HG02798 (cell line): ENCODE results near the gene TTC21B.
A peak's percentile ranks its signal among the peaks of the same experiment; 100 is the strongest.
"Not testable (repeated sequence)": the region's sequence is repeated elsewhere in the genome, so short reads cannot be mapped to it uniquely, and the experiment has no call there.

Experiments used
- ATAC-seq: cut with Tn5 transposase; IDR thresholded peaks from one replicate; pipeline ENCODE4 v1.9.1; 2021; ENCODE audit warnings: mild to moderate bottlenecking; ENCODE audit not compliant: unreplicated experiment, poor library complexity

The TTC21B gene

DNA sequence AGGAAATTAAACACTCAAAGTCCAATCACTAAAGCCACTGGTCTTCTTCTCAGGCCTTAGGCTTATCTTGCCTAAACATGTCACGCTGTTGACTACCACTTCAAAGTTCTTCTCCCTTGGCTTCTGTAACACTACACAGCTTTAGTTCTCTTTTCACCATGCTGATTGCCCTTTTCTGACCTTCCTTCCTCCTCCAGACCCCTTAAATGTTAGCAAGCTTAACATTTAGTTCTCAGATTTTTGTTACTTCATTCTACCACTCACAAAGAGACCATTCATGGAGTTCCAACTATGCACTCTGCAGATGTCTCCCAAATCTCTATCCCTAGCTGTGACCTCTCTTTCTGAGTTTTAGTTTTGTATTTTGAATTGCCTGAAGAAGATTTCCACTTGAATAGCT lies 64.4 kb downstream of the TTC21B start:
- no peak for ATAC-seq

DNA sequence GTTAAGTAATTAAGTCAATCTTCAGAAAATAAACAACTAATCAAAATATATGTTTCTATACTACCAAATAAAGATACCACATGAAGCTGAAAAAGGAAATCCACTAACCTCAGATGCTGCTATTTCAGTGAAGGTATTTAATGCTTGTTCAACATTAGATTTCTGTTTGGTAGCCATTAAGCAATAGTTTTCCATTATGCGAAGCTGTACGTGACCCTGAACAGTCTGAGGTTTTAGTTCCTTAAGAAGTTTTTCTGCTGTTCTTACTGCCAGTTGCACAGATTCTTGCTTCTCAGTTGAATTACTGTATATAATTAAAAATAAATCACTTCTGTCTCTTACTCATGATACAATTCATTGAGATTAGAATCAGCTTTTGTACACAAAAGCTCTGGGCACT lies 65.4 kb downstream of the TTC21B start:
- no peak for ATAC-seq

DNA sequence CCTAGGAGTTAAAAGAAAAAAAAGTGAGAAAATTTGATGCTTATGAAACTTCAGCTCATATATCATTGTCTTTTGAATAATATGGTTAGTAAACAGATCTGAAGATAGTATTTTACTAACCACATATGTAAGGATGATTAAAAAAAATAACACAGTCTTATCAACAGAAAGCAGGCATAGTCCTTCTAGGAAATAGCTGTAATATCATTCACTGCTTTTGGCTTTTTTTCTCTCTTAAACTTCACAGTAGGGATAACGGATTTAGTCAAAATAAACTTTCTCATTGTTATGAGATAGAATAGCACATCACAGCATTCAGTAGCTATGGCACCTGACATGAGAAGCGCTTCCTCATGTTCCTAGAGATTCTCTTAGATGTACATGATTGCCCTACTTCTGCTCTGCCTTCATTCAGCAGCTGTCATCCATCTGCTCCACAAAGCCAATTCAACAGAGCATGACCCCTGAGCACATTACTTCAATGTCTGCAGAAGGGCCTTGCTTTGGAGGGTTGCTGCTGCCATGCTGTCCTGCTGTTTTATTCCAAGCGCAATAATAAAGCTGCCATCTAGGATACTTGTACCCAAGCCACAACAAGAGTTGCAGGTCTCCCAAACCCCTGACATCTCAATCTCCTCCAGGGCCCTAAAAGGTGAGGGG lies 67.0 kb downstream of the TTC21B start:
- ATAC-seq, result no peak

DNA sequence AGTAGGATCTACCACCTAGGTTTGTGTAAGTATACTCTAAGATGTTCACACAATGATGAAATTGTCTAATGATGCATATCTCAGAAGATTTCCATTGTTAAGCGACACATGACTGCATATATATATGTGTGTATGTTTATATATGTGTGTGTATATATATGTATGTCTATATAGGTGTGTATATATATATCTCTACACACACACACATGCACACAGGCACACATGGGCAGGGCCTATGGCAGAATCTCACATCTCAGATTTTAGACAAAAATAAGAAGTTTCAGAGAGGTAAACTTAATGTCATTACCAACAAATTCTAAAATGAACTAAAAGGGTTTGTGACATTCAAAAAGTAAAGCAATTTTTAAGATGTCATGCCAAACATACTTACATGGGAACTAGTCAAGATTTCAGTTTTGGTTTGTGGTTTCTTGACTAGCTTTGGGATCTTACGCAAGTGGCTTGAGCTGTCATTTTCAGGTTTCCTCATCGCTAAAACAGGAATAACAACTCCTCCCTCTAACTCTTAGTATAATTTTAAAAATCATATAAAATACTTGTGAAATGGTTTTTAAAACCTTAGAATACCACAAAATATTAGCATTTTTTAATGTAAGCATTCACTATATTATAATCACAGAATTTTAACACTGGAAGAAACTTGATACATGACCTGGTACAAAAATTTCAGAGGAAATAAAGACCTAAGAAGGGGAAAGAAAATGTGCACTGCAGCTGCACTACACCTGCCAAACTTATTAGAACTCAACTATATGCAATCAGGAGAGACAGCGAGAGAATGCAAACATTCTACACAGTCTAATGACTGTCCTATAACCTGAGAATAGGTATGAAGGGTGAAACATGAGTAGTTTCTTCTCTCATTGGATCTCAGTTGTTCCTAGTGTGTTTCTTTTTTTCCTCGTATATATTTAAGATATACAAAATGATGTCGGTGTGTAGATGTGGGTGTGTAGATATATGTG lies 75.7 kb downstream of the TTC21B start:
- peak; percentile 72 for ATAC-seq

DNA sequence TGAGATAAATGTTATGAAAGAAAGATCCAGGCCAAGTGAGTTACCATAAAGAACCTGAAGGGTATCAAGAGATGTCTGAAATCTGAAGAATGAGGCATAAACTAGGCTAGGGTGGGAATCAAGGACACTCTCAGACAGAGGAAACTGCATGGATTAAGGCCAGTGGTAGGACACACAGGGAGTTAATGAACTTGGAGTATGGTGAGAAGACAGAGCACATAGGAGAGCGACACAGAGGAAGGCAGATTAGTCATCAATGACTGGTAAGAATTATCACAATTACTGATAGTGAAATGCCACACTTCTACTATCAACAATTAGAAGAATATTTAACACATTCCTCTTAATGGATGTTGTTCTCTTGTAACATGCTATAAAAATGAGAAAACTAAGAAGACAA lies 76.9 kb downstream of the TTC21B start:
- ATAC-seq, result no peak

DNA sequence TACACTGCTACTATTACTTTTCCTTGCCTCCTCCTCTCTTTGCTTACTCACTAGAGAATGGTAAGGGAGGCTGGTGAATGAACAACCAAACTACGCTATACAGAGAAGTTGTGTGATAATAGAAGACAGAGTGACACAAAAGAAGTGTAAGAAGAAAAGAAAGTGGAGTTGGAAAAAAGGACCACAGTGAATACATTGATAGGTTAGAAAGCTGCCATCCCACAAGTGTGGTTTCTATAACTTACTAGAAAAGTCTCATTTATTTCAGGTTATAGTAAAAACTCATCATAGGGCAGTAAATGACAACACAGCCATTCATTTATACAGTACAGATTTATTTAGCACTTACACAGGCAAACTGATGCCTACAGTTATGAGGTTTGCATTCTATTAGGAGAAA lies 77.3 kb downstream of the TTC21B start:
- no peak for ATAC-seq

DNA sequence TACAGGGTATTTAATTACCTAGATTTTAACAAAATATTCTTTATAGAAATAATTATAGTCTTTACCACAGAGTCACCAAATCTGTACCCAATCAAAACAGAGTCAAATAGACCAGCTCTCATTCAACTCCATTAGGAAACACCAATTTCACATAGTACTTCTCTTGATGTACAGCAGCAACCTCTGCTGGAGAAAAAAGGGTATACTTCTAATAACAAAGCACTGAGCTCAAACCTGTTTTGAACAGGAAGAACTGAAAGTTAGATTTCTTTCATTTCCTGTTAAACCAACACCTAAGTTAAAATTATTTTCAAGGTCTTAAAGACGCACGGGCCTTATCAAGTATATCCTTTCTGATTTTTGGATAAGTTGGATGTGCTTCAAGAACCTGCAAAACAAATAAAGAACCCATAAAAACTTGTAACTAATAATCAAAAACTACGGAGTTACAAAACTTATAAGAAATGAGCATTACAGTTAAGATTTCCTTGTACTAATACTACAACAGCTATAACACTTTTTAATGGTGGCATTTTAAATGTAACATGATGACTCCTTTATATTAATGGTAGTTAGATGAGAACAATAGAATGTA lies 79.0 kb downstream of the TTC21B start:
- ATAC-seq, result peak; percentile 92

DNA sequence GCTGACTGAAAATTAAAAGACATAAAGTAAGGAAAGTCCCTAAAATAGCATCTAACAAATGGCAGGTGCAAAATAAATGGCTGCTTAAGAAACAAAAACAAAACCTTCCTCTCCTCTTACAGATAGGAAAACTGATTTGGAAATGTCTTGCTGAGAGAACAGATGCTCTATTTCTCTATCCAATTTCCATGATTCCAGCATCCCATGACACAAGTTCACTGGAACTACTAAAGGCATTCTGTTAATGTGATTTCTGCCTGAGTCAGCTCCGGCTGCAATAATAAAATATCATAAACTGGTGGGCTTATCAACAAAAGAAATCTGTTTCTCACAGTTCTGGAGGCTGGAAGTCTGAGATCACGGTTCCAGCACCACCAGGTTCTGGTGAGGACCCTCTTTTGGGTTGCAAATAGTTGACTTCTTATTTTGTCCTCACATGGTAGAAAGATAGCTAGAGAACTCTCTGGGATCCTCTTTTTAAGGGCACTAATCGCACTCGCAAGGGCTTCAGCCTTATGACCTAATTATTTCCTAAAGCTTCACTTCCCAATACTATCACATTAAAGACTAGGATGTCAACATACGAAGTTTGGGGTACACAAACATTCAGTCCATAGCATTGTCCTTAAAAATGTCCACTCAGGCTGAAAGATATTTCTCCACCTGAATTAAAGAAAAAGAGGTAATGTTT lies 81.3 kb downstream of the TTC21B start:
- ATAC-seq, result no peak

DNA sequence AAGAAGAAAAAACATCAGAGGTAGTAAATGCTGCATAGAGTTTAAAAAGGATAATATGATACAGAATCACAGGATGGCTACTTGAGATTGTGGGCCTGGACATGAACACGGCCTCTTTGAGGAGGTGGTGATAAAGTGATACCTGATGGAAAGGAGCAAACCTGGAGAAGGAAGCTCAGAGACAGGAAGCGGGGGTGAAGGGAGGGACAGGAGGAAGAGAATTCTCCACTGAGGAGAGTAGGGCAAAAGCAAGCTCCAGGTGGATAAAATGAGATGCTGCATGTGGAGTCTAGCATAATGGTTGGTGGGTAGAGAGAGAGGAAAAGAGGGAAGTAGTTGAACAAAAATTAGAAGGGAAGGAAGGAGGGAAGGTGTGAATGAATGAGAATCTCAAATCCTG lies 82.6 kb downstream of the TTC21B start:
- ATAC-seq, result no peak

DNA sequence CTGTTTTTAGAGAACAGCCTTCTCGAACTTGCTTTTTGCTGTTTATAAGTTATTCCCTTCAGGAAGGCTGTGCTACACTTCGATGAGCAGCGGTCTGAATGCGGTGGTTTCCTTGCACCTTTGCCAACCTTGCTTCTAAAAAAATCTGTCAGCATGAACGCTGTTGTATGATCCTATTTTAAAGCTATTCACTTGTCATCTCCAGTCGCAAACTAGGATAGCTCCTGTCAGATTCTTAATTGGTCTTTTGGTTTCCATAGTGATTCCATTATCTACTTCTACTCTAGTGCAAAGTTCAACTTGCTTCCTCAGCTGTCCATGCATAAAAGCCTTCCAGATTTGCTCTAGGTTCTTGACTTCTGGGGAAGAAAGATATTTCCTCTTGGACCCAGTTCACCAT lies 83.2 kb downstream of the TTC21B start:
- ATAC-seq, result no peak

DNA sequence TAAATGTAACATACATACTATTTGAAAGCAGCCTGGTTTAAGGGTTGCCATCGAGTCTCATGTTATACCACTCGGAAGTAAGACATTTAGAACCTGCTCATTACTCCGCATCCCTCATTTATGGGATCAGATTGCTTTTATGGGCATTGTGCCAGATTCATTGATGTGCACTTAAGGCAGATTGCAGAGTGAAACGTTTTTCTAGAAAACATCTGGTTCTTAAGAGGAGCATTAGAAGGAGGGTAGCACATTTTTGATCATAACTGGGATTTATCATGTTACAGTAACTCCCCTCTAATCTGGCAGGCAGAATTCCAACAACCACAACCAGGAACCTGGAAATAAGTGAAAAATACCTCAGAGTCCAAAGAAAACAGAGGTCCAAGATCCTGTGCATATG lies 85.4 kb downstream of the TTC21B start:
- ATAC-seq, result no peak

DNA sequence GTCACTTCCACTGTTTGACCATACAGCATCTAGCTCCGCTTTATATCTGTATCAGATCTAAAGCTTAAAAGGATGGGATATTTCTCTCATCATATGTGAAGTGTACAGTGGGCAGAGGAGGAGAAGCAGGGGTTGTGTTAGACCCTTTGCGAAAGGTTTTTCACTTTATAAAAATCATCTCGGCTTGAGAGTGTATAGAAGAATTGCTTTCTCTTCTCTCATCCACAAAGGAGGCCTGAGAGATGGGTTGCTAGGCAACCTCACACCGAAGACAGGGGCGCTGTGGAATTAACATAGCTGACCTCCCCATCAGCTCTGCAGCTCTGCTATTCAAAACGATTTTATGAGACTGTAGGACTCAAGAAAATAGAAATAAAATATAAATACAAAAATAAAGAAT lies 89.3 kb downstream of the TTC21B start:
- peak; percentile 21 for ATAC-seq

DNA sequence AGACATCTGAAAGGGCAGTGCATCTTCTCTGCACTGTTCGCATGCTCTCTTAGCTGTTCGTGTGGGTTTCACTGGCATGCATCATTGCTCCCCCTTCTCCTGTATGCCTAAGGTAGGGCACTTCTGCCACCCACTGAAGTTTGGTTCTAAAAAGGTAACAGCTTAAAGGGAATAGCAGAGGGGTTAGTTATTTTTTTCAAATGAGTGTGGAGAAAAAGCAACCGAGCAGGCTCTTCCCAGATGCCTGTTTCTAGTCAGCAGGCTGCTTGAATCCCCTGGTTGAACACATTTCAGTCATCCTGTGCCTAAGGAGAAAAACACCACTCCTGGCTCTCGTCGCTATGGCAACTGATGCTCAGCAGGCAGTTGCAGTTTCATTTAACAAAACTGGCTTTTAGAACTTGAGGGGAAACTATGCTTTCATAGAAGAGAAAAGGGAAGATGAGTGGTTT lies 89.7 kb downstream of the TTC21B start:
- ATAC-seq, result peak; percentile 75

DNA sequence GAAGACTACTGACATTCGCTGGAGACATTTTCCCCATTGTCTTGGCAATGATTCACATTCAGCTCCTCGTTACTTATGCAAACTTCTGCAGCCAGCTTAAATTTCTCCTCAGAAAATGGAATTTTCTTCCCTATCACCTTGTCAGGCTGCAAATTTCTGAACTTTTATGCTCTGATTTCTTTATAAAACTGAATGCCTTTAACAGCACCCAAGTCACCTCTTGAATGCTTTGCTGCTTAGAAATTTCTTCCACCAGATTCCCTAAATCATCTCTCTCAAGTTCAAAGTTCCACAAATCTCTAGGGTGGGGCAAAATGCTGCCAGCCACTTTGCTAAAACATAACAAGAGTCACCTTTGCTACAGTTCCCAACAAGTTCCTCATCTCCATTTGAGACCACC lies 92.5 kb downstream of the TTC21B start:
- not testable (repeated sequence) for ATAC-seq

DNA sequence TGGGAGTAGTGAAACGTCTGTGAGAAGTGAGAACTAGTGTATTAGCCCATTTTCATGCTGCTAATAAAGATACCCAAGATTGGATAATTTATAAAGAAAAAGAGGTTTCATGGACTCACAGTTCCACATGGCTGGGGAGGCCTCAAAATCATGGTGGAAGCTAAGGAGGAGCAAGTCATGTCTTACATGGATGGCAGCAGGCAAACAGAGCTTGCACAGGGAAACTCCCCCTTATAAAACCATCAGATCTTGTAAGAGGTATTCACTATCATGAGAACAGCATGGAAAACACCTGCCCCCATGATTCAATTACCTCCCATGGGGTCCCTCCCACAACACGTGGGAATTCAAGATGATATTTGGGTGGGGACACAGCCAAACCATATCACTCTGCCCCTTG lies 93.9 kb downstream of the TTC21B start:
- ATAC-seq, result not testable (repeated sequence)

DNA sequence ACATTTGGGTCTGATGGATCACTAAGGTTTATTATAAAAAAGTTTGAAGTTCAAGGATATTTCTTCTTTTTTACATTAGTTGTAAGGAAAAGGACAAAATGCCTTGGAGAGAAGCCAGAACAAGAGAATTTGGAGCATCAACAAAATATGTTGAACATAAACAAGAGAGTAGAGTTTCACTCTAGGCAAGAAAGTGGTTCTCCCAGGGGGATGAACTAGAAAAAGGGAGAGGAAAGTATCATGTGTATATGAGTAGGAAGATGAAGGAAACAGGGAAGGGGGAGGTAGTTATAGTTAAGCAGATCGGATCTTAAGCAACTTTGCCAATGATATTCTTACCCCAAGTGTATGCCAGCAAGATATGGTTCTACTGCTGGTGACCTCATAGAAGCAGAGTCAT lies 95.7 kb downstream of the TTC21B start:
- ATAC-seq, result no peak

DNA sequence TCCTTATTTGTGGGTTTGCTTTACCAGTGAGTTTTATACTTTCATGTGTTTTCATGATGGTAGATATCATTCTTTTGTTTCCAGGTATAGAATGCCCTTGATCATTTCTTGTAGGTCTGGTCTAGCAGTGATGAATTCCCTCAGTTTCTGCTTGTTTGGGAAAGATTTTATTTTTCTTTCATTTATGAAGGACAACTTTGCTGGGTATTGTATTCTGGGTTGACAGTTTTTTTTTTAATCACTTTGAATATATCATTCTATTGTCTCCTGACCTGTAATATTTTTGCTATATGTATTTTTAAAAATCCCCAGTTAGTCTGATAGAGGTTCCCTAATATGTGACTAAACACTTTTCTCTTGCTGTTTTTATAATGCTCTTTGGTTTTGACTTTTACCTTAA lies 101.2 kb downstream of the TTC21B start:
- no peak for ATAC-seq

DNA sequence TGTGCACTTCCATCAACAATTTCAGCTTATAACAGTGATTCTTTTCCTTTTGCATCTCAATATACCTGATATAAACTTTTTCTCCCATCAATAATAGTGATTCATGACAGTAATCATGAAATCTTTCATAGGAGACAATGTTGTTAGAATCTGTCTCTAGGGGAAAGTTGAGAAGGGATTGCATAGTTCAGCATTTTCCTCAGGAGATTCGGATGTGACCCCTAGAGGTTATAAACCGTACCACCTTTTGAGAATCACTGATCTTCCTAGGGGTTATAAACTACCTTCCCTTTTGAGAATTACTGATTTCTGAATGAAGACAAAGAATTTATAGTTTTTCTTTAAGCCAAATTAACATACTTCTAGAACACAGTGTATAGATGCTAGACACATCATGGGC lies 106.6 kb downstream of the TTC21B start:
- ATAC-seq, result no peak

DNA sequence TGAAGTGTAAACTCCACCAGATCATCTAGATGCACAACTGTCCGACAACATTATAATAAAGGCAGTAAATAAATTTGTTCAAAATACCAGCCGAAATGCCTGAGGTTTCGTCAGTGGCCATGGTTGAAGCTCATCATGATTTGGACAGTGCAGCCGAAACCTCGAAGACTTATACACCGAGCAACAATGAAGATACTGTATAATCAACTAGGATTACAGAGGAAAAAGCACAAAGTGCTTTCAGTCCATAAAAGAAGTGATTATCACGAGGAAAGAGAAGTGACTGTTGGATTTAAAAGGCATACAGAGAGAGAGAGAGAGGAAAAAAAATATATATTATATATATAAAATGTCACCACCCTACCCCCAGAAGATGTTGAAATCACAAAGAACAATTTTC lies 107.5 kb downstream of the TTC21B start:
- ATAC-seq, result no peak

DNA sequence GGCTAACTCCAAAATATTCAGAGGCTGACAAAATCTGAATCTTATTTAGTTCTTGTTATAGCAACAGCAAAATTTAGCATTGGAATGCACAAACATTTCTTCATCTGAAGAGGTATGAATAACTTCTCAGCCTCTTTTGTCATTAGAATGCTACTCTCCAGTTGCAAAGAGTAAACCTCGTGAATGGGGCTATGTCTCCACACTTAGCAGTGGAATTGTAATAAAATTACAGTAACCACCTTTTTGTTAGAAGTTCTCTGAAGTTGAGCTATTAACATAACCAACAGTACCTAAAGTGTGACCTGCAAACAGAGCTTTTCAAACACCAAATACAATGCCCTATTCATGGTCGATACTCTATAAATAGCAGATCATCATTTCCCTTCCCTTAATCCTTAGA lies 109.4 kb downstream of the TTC21B start:
- ATAC-seq, result no peak

DNA sequence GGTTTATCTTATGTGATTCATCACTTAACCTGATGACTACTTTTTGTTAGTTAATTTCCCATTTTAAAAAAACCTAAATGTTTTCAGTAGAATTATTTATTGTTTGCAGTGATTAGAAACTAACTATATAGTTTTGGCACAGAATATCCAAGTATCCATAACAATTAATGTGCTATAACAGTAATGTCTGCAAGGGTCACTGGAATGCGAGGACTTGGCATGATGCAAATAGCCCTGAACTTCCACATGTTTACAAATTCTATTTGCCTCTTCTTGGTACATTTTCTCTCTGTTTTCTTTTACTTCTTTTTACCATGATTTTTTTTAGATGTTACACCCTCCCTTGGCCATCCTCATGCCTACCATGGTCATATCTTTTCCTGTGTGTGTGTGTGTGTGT lies 110.2 kb downstream of the TTC21B start:
- no peak for ATAC-seq
